GM11168 (cell line): ENCODE measurements around the gene PREX1.
"Not testable (repeated sequence)": the region's sequence is repeated elsewhere in the genome, so short reads cannot be mapped to it uniquely, and the experiment has no call there.

Source experiments
- in situ Hi-C: fragments of 300-500 bp; cut with MboI; formaldehyde crosslinking; loops from one replicate; pipeline ENCODE4 v1.12.0; 2022; ENCODE audit warnings: low sequenced_read_pairs; ENCODE audit not compliant: unreplicated experiment

Gene PREX1

GRCh38 chr20:48759631-48760245, 68.1 kb downstream of the PREX1 start:
- in situ Hi-C loops, result no loop called here

GRCh38 chr20:48758206-48758820, 69.5 kb downstream of the PREX1 start:
- in situ Hi-C loops, result no loop called here

GRCh38 chr20:48756774-48757173, 71.0 kb downstream of the PREX1 start:
- in situ Hi-C loops, result not testable (repeated sequence)

GRCh38 chr20:48754292-48754691, 73.5 kb downstream of the PREX1 start:
- in situ Hi-C loops, result no loop called here

- in situ Hi-C loops, result no loop called here
These were observed 74.8 kb downstream of the PREX1 start for GRCh38 chr20:48752963-48753362.

- in situ Hi-C loops, result no loop called here
These were observed 75.9 kb downstream of the PREX1 start for GRCh38 chr20:48751871-48752270.

GRCh38 chr20:48750941-48751635, 76.7 kb downstream of the PREX1 start:
- in situ Hi-C loops, result no loop called here

- in situ Hi-C loops, result no loop called here
These were observed 77.4 kb downstream of the PREX1 start for GRCh38 chr20:48750376-48750775.

- in situ Hi-C loops, result no loop called here
These were observed 78.4 kb downstream of the PREX1 start for GRCh38 chr20:48749437-48749836.

GRCh38 chr20:48748556-48748955, 79.2 kb downstream of the PREX1 start:
- in situ Hi-C loops, result no loop called here

- in situ Hi-C loops, result no loop called here
These were observed 79.9 kb downstream of the PREX1 start for GRCh38 chr20:48747840-48748414.

GRCh38 chr20:48745330-48745729, 82.5 kb downstream of the PREX1 start:
- in situ Hi-C loops, result no loop called here

GRCh38 chr20:48744515-48744914, 83.3 kb downstream of the PREX1 start:
- in situ Hi-C loops, result no loop called here

- in situ Hi-C loops, result no loop called here
These were observed 84.0 kb downstream of the PREX1 start for GRCh38 chr20:48743807-48744206.

GRCh38 chr20:48742912-48743680, 84.7 kb downstream of the PREX1 start:
- in situ Hi-C loops, result no loop called here

GRCh38 chr20:48742233-48742632, 85.6 kb downstream of the PREX1 start:
- in situ Hi-C loops, result no loop called here

GRCh38 chr20:48741669-48742068, 86.1 kb downstream of the PREX1 start:
- in situ Hi-C loops, result no loop called here

GRCh38 chr20:48740712-48741111, 87.1 kb downstream of the PREX1 start:
- in situ Hi-C loops, result no loop called here

- in situ Hi-C loops, result no loop called here
These were observed 87.5 kb downstream of the PREX1 start for GRCh38 chr20:48740292-48740649.

GRCh38 chr20:48739395-48740291, 88.2 kb downstream of the PREX1 start:
- in situ Hi-C loops, result no loop called here
